Endothelial cell of hepatic sinusoid (primary cell): ENCODE measurements around the gene BNIP1.

Source experiments
- in situ Hi-C: cut with HindIII; loops from 2 replicates; pipeline ENCODE4 v1.10.0; 2017; ENCODE audit warnings: low sequenced_read_pairs

Gene BNIP1

DNA sequence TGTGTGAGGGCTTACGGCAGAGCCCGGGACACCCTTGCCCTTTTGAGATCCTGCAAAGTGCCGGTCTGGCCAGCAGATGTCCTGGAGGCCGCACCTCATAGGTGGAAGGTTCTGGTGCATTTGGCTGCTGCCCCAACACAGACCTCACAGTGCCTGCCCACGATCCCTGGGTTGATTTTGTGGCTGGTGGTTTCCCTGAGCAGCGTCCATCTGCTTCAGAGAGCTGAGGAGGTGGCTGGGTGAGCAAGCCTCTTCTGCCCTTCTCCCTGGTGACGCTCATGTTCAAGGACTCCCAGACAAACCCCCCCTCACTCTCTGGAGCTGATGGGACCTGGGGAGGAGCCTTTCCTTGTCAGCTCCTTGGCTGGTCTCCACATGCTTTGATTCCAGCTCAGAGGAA lies 18.9 kb downstream of the BNIP1 start:
- in situ Hi-C loops, result loop anchor here (10.0 kb wide), 1 partner anchor 112 kb away; no protein-coding TSS in a partner anchor

- in situ Hi-C loops, result loop anchor here (10.0 kb wide), 1 partner anchor 109 kb away; no protein-coding TSS in a partner anchor
Observed at GRCh38 chr5:173165177-173166016, 21.1 kb downstream of the BNIP1 start.

DNA sequence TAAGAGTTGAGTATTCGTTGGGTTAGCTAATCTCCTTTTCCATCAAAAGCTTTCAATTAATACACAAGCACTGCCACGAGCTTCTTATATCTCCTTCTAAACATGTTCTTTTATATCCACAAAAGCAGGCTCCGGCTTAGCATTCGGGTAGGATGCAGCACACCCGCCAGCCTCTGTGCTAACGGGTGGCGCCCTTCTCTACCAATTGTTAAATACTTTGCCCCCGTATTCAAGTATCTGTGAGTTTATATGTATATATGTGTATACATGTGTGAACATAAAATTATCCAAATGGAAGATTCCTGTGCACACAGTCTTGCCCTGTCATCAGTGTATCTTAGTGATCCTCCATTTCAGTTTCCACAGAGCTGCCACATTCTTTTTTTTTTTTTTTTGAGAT lies 27.8 kb downstream of the BNIP1 start:
- in situ Hi-C loops, result no loop called here

DNA sequence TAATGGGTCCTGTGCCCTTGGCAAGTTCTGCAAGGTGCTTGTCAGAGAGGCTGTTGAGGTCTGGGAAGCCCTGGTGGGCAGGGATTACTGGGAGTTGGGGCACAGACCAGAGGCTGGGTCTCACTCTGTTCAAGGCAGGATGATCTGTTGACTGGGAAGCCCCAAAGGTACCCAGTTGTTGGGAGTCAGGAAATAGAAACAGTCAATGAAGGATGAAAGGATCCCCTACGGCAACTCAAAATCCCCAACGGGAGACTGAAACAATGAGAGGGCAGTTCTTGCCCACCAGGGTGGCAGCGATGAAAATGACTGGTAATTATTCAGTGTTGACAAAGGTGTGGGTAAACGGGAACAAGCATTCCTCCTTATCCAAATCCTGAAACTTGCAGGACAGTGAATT lies 31.2 kb downstream of the BNIP1 start:
- in situ Hi-C loops, result no loop called here

DNA sequence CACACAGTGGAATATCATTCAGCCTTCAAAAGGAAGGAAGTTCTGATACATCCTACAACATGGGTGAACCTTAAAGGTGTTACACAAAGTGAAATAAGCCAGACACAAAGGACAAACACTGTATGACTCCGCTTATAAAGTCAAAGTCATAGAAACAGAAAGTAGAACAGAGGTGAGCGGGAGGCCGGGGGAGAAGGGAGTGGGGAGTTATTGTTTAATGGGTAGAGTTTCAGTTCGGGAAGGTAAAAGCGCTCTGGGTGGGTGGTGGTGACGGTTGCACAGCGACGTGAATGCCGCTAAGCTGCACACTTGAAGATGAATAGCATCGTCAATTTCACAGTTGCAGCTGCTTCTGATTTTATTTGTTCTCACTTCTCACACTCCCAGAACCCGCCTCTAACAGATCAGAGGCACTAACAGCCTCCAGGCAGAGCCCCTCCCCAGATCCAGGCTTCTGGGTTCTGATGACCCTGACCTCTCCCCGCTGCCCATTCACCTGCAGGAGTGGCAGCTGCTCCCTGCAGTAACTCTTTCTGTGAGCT lies 34.1 kb downstream of the BNIP1 start:
- in situ Hi-C loops, result no loop called here

DNA sequence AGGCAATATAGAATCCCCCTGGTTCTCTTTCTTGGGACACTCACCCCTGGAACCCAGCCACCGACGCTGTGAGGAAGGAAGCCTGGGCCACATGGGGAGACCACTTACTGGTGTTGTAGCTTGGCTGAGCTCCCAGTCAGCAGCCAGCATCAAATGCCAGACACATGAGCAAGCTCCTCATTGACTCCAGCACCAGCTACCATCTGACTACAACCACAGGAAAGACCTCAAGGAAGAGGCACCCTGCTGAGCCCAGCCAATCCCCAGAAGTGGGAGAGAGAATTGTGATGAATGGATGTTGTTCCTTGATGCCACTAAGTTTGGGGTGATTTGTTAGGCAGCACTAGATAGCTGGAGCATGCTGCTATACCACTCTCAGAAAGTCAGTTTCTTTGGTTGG lies 36.0 kb downstream of the BNIP1 start:
- in situ Hi-C loops, result no loop called here

DNA sequence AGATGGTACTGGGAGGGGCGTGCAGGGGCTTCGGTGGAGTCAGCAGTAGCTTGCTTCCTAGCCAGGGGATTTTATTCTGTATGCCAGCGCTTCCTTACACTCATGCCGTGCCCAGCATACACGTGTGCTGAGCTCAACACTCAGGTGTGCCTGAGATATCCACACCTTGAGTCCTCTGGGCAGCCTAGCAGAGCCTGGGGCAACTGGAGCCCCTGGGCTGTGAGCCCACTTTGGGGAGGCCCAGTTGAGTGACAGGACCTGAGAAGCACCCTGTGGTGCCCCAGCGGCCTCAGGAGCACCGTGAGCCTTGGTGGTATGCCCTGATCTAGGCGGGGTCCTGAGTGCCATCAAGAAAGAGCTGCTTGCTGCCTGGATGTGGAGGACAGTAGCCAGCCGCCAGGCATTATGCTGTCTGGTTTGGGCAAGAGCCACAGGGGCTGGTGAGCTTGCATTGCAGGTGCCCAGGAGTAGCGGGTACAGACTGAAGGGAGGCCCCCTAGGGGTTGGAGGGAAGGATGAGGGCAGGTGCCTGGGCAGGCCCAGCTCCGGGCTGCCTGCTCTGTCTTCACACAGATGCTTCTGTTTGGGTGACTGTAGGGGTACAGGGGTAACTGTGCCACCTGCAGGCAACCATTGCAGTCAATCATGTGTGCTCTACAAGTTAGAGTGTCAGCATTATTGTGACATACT lies 42.9 kb downstream of the BNIP1 start:
- in situ Hi-C loops, result loop anchor here (5.0 kb wide), 1 partner anchor 90 kb away; no protein-coding TSS in a partner anchor

DNA sequence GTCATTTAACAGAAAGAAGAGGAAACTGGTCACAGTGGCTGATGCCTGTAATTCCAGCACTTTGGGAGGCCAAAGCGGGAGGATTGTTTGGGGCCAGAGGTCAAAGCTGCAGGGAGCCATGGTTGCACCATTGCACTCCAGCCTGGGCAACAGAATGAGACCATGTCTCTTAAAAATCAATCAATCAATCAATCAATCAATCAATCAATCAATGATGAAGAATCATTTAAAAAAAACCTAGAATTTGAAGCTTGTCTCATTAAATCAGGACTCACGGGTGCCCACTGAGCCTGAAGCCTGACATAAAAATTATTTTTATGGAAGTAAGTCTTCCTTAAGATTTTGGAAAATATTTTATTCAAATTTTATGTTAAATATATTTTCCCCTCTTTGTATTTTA lies 43.9 kb downstream of the BNIP1 start:
- in situ Hi-C loops, result loop anchor here (5.0 kb wide), 1 partner anchor 89 kb away; no protein-coding TSS in a partner anchor

GRCh38 chr5:173191015-173191414 lies 46.7 kb downstream of the BNIP1 start:
- in situ Hi-C loops, result no loop called here

- in situ Hi-C loops, result no loop called here
Observed at GRCh38 chr5:173191561-173191960, 47.2 kb downstream of the BNIP1 start.

- in situ Hi-C loops, result no loop called here
Observed at GRCh38 chr5:173192561-173192960, 48.2 kb downstream of the BNIP1 start.

- in situ Hi-C loops, result no loop called here
Observed at GRCh38 chr5:173196133-173196952, 52.0 kb downstream of the BNIP1 start.

- in situ Hi-C loops, result no loop called here
Observed at GRCh38 chr5:173197375-173197891, 53.1 kb downstream of the BNIP1 start.

GRCh38 chr5:173198049-173198448 lies 53.7 kb downstream of the BNIP1 start:
- in situ Hi-C loops, result no loop called here

- in situ Hi-C loops, result no loop called here
Observed at GRCh38 chr5:173200356-173200755, 56.0 kb downstream of the BNIP1 start.

DNA sequence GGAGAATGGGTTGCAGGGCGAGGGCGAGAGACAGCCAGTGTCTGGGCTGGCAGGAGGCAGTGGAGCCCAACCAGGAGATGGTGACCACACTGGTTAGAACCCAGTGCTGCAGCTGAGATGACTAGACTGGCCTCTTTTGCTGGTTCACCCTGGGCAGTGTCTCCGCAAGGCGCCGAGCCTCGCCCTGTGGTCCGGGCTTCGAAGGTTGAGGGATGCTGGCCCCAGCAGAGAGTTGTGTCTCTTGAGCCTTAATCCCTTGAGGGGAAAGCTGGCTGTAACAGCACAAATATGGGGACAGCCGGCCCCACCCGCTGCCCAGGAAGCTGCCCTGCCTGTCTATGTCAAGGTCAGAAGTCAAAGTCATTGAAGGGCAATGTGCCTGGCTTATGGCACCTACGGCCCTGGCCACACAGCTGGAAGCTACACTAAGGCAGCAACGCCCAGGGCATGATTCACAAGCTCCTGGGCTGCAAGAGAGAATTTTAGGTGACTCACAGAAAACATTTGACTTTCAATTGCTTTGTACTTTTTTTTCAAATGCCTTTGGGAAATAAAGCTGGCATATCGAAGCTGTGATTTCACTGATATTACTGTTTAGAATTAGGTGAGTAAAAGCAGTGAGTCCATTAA lies 57.4 kb downstream of the BNIP1 start:
- in situ Hi-C loops, result no loop called here

GRCh38 chr5:173202266-173202875 lies 58.0 kb downstream of the BNIP1 start:
- in situ Hi-C loops, result no loop called here

DNA sequence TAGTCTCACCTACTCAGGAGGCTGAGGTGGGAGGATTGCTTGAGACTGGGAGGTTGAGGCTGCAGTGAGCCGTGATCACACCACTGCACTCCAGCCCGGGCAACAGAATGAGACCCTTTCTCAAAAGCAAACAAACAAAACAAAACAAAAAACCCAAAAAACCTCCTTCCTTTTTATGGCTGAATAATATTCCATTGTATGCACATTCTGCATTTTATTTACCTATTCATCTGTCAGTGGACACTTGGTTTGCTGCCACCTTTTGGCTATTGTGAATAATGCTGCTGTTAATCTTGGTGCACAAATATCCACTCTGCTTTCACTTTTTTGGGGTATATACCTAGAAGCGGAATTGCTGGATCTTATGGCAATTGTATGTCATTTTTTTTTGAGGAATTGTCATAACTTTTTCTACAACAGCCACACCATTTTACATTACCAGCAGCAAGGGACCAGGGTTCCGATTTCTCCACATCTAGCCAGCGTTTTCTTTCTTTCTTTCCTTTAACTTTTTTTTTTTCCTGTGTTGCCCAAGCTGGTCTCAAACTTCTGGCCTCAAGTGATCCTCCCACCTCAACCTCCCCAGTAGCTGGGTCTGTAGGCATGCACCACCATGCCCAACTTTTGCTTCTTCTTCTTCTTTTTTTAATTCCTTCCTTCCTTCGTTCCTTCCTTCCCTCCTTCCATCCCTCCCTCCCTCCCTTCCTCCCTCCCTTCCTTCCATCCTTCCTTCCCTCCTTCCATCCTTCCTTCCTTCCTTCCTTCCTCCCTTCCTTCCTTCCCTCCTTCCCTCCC lies 60.1 kb downstream of the BNIP1 start:
- in situ Hi-C loops, result no loop called here

GRCh38 chr5:173205916-173206315 lies 61.6 kb downstream of the BNIP1 start:
- in situ Hi-C loops, result no loop called here
